ENCODE results near the gene SLC38A8.

The SLC38A8 gene

DNA sequence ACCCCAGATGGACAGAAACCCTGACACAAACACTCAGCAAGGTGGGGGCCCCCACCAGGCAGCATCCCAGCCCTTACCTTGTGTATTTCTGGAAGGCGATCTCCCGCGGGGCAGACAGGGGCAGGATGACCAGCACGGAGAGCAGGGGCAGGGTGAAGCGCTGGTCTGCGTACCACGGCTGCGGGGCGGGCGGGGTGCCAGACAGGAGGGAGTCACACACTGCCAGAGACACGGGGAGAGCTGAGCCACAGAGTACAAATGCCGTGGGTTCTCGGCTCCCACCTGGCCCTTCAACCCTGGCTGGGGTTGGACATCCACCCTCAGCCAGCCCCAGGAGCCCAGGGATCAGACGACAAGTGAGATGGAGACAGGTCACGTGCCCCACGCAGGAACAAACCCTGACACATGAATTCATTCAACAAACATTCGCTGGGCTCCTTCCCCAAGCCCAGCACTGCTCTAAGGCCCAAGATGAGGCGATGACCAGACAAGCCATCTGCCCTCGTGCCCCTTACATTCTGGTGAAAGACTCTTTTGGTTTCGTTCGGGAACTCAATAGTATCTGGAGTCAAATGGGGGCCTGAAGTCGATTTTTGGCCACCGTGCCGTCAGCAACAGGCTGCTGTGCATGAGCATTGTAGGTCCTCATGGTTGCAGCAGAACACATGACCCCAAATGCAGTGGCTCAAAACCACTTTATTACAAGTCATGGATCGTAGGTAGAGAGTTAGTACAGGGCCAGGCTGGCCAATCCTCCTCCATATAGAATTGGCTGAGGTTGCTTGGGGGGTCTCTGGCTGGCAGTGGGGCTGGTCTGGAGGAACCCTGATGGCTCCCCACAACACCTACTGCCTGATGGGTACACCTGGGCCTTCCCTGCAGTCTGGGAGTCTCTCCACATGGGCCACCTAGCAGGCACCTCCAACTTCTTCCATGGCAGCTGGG lies 9.1 kb downstream of the SLC38A8 start:
- DNase-seq (ENCODE audit: low read depth): no peak
- no peak overlapping the region for H3K4me3 ChIP-seq (ENCODE audit: low read depth, low read length)
- no peak for TF ChIP-seq POLR2A (IDR thresholded peaks at IDR 0.05; ENCODE audit: extremely low read depth, insufficient read length)
- TF ChIP-seq, protein P1, sequence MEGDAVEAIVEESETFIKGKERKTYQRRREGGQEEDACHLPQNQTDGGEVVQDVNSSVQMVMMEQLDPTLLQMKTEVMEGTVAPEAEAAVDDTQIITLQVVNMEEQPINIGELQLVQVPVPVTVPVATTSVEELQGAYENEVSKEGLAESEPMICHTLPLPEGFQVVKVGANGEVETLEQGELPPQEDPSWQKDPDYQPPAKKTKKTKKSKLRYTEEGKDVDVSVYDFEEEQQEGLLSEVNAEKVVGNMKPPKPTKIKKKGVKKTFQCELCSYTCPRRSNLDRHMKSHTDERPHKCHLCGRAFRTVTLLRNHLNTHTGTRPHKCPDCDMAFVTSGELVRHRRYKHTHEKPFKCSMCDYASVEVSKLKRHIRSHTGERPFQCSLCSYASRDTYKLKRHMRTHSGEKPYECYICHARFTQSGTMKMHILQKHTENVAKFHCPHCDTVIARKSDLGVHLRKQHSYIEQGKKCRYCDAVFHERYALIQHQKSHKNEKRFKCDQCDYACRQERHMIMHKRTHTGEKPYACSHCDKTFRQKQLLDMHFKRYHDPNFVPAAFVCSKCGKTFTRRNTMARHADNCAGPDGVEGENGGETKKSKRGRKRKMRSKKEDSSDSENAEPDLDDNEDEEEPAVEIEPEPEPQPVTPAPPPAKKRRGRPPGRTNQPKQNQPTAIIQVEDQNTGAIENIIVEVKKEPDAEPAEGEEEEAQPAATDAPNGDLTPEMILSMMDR (IDR thresholded peaks at IDR 0.05; ENCODE audit: low read depth, low read length): no peak
- no peak for TF ChIP-seq MAX (IDR thresholded peaks at IDR 0.05; ENCODE audit: low read depth, low read length)
- no peak for TF ChIP-seq MYC (IDR thresholded peaks at IDR 0.05; ENCODE audit: low read depth, low read length)

GRCh38 chr16:84032458-84033178 lies 10.0 kb downstream of the SLC38A8 start:
- no peak overlapping the region for H3K4me3 ChIP-seq (ENCODE audit: low read depth, low read length)
- TF ChIP-seq MAX (IDR thresholded peaks at IDR 0.05; ENCODE audit: low read depth, low read length): no peak
- TF ChIP-seq, protein P1 (IDR thresholded peaks at IDR 0.05; ENCODE audit: low read depth, low read length): no peak
- TF ChIP-seq POLR2A (IDR thresholded peaks at IDR 0.05; ENCODE audit: extremely low read depth, insufficient read length): no peak
- no peak for TF ChIP-seq MYC (IDR thresholded peaks at IDR 0.05; ENCODE audit: low read depth, low read length)
- DNase-seq (ENCODE audit: low read depth): no peak

- DNase-seq (ENCODE audit: low read depth): no peak
- no peak for TF ChIP-seq MAX (IDR thresholded peaks at IDR 0.05; ENCODE audit: low read depth, low read length)
- TF ChIP-seq, protein P1 (IDR thresholded peaks at IDR 0.05; ENCODE audit: low read depth, low read length): no peak
- no peak for TF ChIP-seq POLR2A (IDR thresholded peaks at IDR 0.05; ENCODE audit: extremely low read depth, insufficient read length)
- no peak for TF ChIP-seq MYC (IDR thresholded peaks at IDR 0.05; ENCODE audit: low read depth, low read length)
- H3K4me3 ChIP-seq (ENCODE audit: low read depth, low read length): no peak overlapping the region
These were observed 11.0 kb downstream of the SLC38A8 start for GRCh38 chr16:84031556-84031955.

- TF ChIP-seq MYC (IDR thresholded peaks at IDR 0.05; ENCODE audit: low read depth, low read length) (no peak), POLR2A (IDR thresholded peaks at IDR 0.05; ENCODE audit: extremely low read depth, insufficient read length) (no peak), MAX (IDR thresholded peaks at IDR 0.05; ENCODE audit: low read depth, low read length) (peak; percentile 32; the same call in 1 of the 2 replicates)
- TF ChIP-seq, protein P1 (IDR thresholded peaks at IDR 0.05; ENCODE audit: low read depth, low read length): no peak
- no peak overlapping the region for H3K4me3 ChIP-seq (ENCODE audit: low read depth, low read length)
- DNase-seq (ENCODE audit: low read depth): peak; percentile 74
These were observed 13.1 kb downstream of the SLC38A8 start for GRCh38 chr16:84029297-84030047.

- no peak overlapping the region for H3K4me3 ChIP-seq (ENCODE audit: low read depth, low read length)
- DNase-seq (ENCODE audit: low read depth): no peak
- TF ChIP-seq MYC (IDR thresholded peaks at IDR 0.05; ENCODE audit: low read depth, low read length) (no peak), POLR2A (IDR thresholded peaks at IDR 0.05; ENCODE audit: extremely low read depth, insufficient read length) (no peak)
- TF ChIP-seq, protein P1 (IDR thresholded peaks at IDR 0.05; ENCODE audit: low read depth, low read length): no peak
These were observed 15.0 kb downstream of the SLC38A8 start for GRCh38 chr16:84027625-84028024.
